Activated T-cell treated with anti-CD3 and anti-CD28 coated beads, Interleukin-2, amount 50 U/mL, for 48 hours (primary cell): ENCODE data around the gene PCDHB15.

ENCODE experiments used
- DNase-seq, 2 experiments: peaks; one replicate each; pipeline ENCODE4 v3.0.0-alpha.2; 2020

PCDHB15 gene

GRCh38 chr5:141250576-141250975, 5.4 kb downstream of the PCDHB15 start:
- no peak for DNase-seq

DNA sequence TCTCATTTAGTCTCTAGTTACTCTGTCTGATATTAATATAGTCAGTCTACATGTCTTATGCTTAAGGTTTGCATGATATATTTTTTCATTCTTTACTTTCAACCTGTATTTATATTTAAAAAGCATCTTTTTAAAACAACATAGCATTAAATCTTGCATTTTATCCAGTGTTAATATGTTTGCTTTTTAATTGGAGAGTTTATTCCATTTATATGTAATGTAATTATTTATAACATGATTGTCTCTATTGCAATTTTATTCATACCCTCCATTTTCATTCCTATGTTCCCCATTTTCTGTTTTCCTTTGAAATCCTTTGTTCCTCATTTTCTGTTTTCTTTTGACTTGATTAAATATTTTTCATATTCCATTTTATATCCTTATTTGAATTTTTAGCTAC, 13.3 kb downstream of the PCDHB15 start:
- no peak for DNase-seq

DNA sequence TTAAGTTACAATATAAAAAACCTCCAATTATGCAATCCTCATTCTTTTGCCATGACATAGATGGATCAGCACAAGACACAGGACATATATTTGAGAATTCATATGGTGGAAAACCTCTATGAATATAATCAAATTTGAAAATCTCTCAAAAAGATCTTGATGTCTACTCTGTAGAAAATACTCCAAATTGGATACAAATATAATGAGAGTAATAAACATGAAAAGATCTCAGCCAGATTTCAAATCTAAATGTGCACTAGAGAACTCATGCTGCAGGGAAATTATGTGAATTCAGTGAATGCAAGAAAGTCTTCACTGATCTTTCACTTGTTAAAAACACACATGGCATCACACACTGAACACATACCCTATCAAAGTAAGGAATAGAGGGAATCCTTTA, 13.8 kb downstream of the PCDHB15 start:
- no peak for DNase-seq

DNA sequence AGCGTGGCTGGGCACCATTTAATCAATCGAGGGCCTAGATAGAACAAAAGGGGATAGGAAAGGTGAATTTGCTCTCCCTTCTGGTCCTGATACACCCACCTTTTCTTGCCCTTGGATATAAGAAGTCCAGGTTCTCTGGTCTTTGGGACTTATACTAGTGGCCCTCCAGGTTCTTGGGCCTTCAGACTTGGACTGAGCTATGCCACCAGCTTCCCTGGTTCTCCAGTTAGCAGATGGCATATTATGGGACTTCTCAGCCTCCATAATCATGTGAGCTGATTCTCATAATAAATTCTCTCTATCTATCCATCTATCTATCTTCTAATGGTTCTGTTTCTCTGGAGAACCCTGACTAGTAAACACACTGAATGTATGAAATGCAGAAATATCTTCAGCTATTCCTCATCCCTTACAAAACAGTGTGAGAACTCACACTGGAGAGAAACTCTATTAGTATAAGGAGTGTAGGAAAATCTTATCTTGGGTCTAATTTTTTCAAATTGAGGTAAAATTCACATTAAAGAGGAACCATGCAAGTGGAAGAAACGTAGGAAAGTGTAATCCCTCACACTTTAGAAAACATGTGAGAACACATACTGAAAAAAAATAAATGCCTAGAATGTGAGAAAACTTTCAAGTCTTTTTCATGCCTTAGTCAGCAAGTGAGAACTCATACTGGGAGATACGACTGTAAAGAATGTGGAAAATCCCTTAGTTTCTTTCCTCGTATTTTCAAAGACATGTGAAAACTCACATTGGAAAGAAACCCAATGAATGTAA, 15.5 kb downstream of the PCDHB15 start:
- DNase-seq: no peak

DNA sequence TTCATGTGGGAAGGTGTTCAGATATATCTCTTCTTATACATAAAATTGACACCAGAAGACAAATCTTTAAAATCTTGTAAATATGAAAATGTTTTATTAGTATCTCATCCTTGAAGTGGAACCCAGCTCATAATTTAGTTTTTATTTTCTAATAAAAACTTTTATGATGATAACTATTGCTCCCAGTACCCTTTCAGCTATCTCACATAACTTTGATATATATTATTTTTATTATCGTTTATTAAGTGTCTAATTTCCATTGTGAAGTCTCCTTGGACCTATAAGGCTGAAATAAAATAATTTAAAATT, 16.0 kb downstream of the PCDHB15 start:
- DNase-seq: no peak

DNA sequence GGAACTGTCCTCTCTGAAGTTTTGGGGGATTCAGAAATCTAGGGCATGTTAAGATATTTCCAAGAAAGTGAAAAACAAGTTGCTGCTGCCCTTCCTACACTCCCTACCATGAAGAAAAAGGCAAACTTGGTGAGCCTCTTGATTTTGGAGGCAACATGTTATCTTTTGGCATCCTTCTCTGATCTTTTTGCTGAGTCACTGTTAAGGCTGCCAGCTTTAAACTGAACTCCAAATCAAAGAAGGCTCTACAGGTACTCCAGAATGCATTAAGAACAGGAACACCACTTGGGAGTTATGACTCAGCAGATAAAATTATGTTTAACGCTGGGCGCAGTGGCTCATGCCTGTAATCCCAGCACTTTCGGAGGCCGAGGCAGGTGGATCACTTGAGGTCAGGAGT, 24.0 kb downstream of the PCDHB15 start:
- no peak for DNase-seq

DNA sequence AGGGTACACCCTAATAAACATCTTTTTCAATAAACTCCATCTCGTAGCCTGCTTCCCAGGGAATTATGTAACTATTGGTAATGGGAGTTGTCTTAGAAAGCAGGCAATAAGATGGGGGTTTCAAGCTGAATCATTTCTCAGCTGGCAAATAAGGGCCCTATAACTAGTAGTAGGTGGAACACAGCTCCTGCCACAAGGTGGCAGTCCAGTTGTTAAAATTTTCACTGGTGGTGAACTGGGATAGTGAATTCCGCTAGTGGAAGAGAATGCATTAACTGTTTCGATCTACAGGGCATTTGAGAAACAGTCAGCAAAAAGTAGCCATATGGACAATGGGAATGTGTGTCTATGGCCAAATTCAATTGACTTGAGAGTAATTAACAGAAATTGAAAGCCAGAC, 27.7 kb downstream of the PCDHB15 start:
- no peak for DNase-seq

DNA sequence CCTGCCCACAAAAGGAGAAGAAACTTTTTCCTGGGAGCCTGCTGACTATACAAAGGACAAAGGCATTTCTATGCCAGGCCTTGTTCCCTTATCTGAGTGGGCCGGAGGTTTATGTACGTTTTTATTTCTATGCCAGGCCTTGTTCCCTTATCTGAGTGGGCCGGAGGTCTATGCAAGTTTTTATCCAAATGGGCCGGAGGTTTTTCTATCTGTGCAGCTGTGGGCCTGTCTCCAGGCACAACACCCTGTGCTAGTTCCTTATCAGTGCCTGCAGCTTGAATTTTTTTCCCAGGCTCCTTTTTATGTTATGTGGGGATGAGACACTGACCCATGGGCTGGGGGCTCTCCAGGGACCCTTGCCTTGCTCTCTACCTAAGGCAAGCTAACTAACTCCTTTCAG, 53.2 kb downstream of the PCDHB15 start:
- no peak for DNase-seq
